Measurements from ENCODE around the gene KBTBD3. TPM values are rescaled to one million over a fixed set of nuclear protein-coding genes. Genes with fewer than 3 reads are reported as not detected.

Gene KBTBD3
- total RNA-seq, 1 experiment from 2014 or later: 8.8 TPM

GRCh38 chr11:106105986-106106385 lies 28.8 kb upstream of the KBTBD3 start:
- Histone ChIP-seq H4K20me1 (ENCODE audit: insufficient read depth) (no peaks in the 10 kb centered on the region), H3K27me3 (ENCODE audit: insufficient read depth, low read depth) (no peaks in the 10 kb centered on the region), H3K79me2 (ENCODE audit: low read depth) (no peaks in the 10 kb centered on the region), H3K4me3 (no peak overlapping the region), H3K9me3 (ENCODE audit: insufficient read depth, low read depth) (no peaks in the 10 kb centered on the region), H3K4me2 (no peak overlapping the region), H3K4me1 (replicated peaks; ENCODE audit: insufficient read depth) (no peaks in the 10 kb centered on the region), H3K36me3 (ENCODE audit: low read depth) (no peaks in the 10 kb centered on the region), H3K27ac (no peak overlapping the region), H3K9me2 (ENCODE audit: insufficient read depth) (no peaks in the 10 kb centered on the region), H2AFZ (no peak overlapping the region), H3F3A (ENCODE audit: insufficient read depth, low read depth) (no peaks in the 10 kb centered on the region)
- DNase-seq: no peak
- TF ChIP-seq CTCF (conservative IDR thresholded peaks at IDR 0.05) (no peak), EZH2 (IDR thresholded peaks at IDR 0.05; ENCODE audit: low read depth) (no peak)
- intact Hi-C loops (cut with micrococcal nuclease; ENCODE audit: unreplicated experiment): no loop called here
- ChIA-PET CTCF (no interaction called here), POLR2A (ENCODE audit: unreplicated experiment) (no interaction called here)
- BruUV-seq (replicated peaks): no TSS peak

- Histone ChIP-seq H3K4me2 (no peak overlapping the region), H3K4me3 (no peak overlapping the region), H3K36me3 (ENCODE audit: low read depth) (peaks cover 10% of the 10 kb centered on the region; the same call in 1 of the 2 replicates), H2AFZ (no peak overlapping the region), H3K79me2 (ENCODE audit: low read depth) (no peaks in the 10 kb centered on the region), H3K9me3 (ENCODE audit: insufficient read depth, low read depth) (no peaks in the 10 kb centered on the region), H3K27ac (no peak overlapping the region), H4K20me1 (ENCODE audit: insufficient read depth) (no peaks in the 10 kb centered on the region), H3K9me2 (ENCODE audit: insufficient read depth) (no peaks in the 10 kb centered on the region), H3K27me3 (ENCODE audit: insufficient read depth, low read depth) (no peaks in the 10 kb centered on the region), H3K4me1 (replicated peaks; ENCODE audit: insufficient read depth) (no peaks in the 10 kb centered on the region), H3F3A (ENCODE audit: insufficient read depth, low read depth) (no peaks in the 10 kb centered on the region; the same call in 1 of the 2 replicates)
- BruUV-seq (replicated peaks): no TSS peak
- peak in 1 of 2 experiments; percentile 42 for DNase-seq
- TF ChIP-seq EZH2 (IDR thresholded peaks at IDR 0.05; ENCODE audit: low read depth) (no peak), CTCF (conservative IDR thresholded peaks at IDR 0.05) (no peak)
- intact Hi-C loops (cut with micrococcal nuclease; ENCODE audit: unreplicated experiment): no loop called here
- POLR2A ChIA-PET (ENCODE audit: unreplicated experiment): no interaction called here
- CTCF ChIA-PET: no interaction called here
Observed at GRCh38 chr11:106101819-106102218, 24.7 kb upstream of the KBTBD3 start.

GRCh38 chr11:106101370-106101769 lies 24.2 kb upstream of the KBTBD3 start:
- Histone ChIP-seq H3K9me3 (ENCODE audit: insufficient read depth, low read depth) (no peaks in the 10 kb centered on the region), H4K20me1 (ENCODE audit: insufficient read depth) (no peaks in the 10 kb centered on the region), H3K4me2 (no peak overlapping the region), H3K36me3 (ENCODE audit: low read depth) (peaks cover 15% of the 10 kb centered on the region; the same call in 1 of the 2 replicates), H2AFZ (no peak overlapping the region), H3K4me3 (no peak overlapping the region), H3K9me2 (ENCODE audit: insufficient read depth) (no peaks in the 10 kb centered on the region), H3F3A (ENCODE audit: insufficient read depth, low read depth) (no peaks in the 10 kb centered on the region; the same call in 1 of the 2 replicates), H3K79me2 (ENCODE audit: low read depth) (no peaks in the 10 kb centered on the region), H3K27ac (no peak overlapping the region), H3K27me3 (ENCODE audit: insufficient read depth, low read depth) (no peaks in the 10 kb centered on the region), H3K4me1 (replicated peaks; ENCODE audit: insufficient read depth) (no peaks in the 10 kb centered on the region)
- CTCF ChIA-PET: no interaction called here
- DNase-seq: no peak
- TF ChIP-seq EZH2 (IDR thresholded peaks at IDR 0.05; ENCODE audit: low read depth): no peak
- TF ChIP-seq CTCF (conservative IDR thresholded peaks at IDR 0.05): no peak
- POLR2A ChIA-PET (ENCODE audit: unreplicated experiment): no interaction called here
- BruUV-seq (replicated peaks): no TSS peak
- intact Hi-C loops (cut with micrococcal nuclease; ENCODE audit: unreplicated experiment): no loop called here

Data from PC-9 (cell line).